Heart left ventricle (tissue), 16 donors: Measurements from ENCODE around the gene BCR. TPM values are rescaled to one million over a fixed set of nuclear protein-coding genes. Genes with fewer than 3 reads are reported as not detected.
A peak's percentile ranks its signal among the peaks of the same experiment; 100 is the strongest.

ENCODE experiments used
- ATAC-seq, 4 donors: fragments of 200-7000 bp; cut with Tn5 transposase; one replicate each; pipeline ENCODE4 v1.9.1; 2020 to 2022; ENCODE audit warnings: moderate library complexity in 4 of 4, mild to moderate bottlenecking in 3 of 4, moderate number of reproducible peaks in 1 of 4
- DNase-seq, 5 donors: peaks; one replicate each; pipeline ENCODE4 v3.0.0-alpha.2; 2020
- H3K27ac ChIP-seq, 12 donors: fragments of 200-600 bp; sonication (generic) in 4 of 12; one replicate each; pipeline versions ENCODE4 v1.5.0 to v1.8.0; 2016 to 2022; ENCODE audit warnings: mild to moderate bottlenecking in 2 of 12
- H3K27me3 ChIP-seq, 9 donors: fragments of 200-600 bp; sonication (generic) in 2 of 9; one replicate each; pipeline versions ENCODE4 v1.5.1 to v1.8.0; 2016 to 2022; ENCODE audit warnings: mild to moderate bottlenecking in 3 of 9
- H3K36me3 ChIP-seq, 9 donors: fragments of 200-600 bp; sonication (generic) in 2 of 9; one replicate each; pipeline versions ENCODE4 v1.5.0 to v1.8.0; 2018 to 2022; ENCODE audit warnings: mild to moderate bottlenecking in 2 of 9
- H3K4me1 ChIP-seq, 12 donors: fragments of 200-600 bp; sonication (generic) in 4 of 12; one replicate each; pipeline versions ENCODE4 v1.5.0 to v1.8.0; 2016 to 2022; ENCODE audit warnings: mild to moderate bottlenecking in 3 of 12
- H3K4me3 ChIP-seq, 12 donors: fragments of 200-600 bp; sonication (generic) in 4 of 12; one replicate each; pipeline versions ENCODE4 v1.5.0 to v1.8.0; 2017 to 2022; ENCODE audit warnings: mild to moderate bottlenecking in 9 of 12, moderate library complexity in 4 of 12
- H3K9me3 ChIP-seq, 12 donors: fragments of 200-600 bp; sonication (generic) in 4 of 12; one replicate each; pipeline versions ENCODE4 v1.5.0 to v1.8.0; 2016 to 2022; ENCODE audit warnings: mild to moderate bottlenecking in 1 of 12
- POLR2A ChIP-seq, 2 donors: fragments of 450-650 bp; IDR thresholded peaks; one replicate each; pipeline ENCODE4 v1.6.1; 2017; ENCODE audit warnings: antibody characterized with exemption in 2 of 2, mild to moderate bottlenecking in 2 of 2, moderate library complexity in 2 of 2
- WGBS, 4 donors: extraction: QIAGEN DNeasy Blood & Tissue Kit in 2 of 4; methylation state at CpG; one replicate each; pipeline versions ENCODE4 v1.1.5 to v1.1.7; 2013 to 2018; 5-methylcytosine and 5-hydroxymethylcytosine counted together
- intact Hi-C, 10 donors: fragments of 100-400 bp; cut with DNase I; formaldehyde crosslinking; loops; one replicate each; pipeline versions ENCODE4 v1.11.1 to v1.14.2; 2022
- polyA plus RNA-seq, 2 donors: library from polyadenylated mRNA; stranded (reverse); fragments of 200-250 nt; gene quantifications; one replicate each; pipeline ENCODE4 v1.2.3, GENCODE V29; 2013
- total RNA-seq, 9 donors: library from RNA; depleted of rRNA in 2 of 9; stranded (reverse); fragments of >200 nt in 2 of 9; fragmentation: NEBNext Ultra II Directional in 3 of 9; extraction: Animal tissue kit (Norgen Biotek cat#: 25700) in 3 of 9; gene quantifications; one replicate each; pipeline versions ENCODE4 v1.1.0 to v1.2.4, GENCODE V29; 2016 to 2023
- TF ChIP-seq, protein P1 (sequence below), 12 donors: fragments of 200-600 bp; sonication (generic) in 4 of 12; IDR thresholded peaks; one replicate each; pipeline versions ENCODE4 v1.5.0 to v1.8.0; 2018 to 2022; ENCODE audit warnings: antibody characterized with exemption in 12 of 12, mild to moderate bottlenecking in 5 of 12
- donor health status: ischemic (EF 13 %, LVEDD 7.1; RV severe dilation, severe dysfunction).
- donor health status: healthy with polysubstance abuse.
- donor health status: DM: no; HTN: yes; CAD: no.
- donor health status: DM: no; HTN: no; CAD: no.
- donor health status: ischemic (EF 25% LVEDD 6.9; RV normal size, moderate dysfunction).
- donor health status: ischemic (EF 25% LVEDD 5.7; RV mildly dilated, moderate dysfunction).
- donor health status: healthy.
- donor health status: DM: yes; HTN: yes; CAD: no.
- donor health status: ischemic (EF 35%, LVEDD 5.7; RV mildly dilated, moderate dysfunction).
- donor health status: nonischemic (EF 11% LVEDD 7.7; RV severe dilation, severe dysfunction).
- donor health status: DM: yes; HTN: yes; CAD: no.
- donor health status: PGD.
- donor health status: ischemic (EF 29% LVEDD 5.4; RV normal size, mild dysfunction).
- donor health status: nonischemic (EF 23%, LVEDD 6.1; RV moderate dilation, normal function).

Gene BCR
- total and polyA plus RNA-seq, 11 donors, result 12.6 to 51.1 (median 28.7) TPM

DNA sequence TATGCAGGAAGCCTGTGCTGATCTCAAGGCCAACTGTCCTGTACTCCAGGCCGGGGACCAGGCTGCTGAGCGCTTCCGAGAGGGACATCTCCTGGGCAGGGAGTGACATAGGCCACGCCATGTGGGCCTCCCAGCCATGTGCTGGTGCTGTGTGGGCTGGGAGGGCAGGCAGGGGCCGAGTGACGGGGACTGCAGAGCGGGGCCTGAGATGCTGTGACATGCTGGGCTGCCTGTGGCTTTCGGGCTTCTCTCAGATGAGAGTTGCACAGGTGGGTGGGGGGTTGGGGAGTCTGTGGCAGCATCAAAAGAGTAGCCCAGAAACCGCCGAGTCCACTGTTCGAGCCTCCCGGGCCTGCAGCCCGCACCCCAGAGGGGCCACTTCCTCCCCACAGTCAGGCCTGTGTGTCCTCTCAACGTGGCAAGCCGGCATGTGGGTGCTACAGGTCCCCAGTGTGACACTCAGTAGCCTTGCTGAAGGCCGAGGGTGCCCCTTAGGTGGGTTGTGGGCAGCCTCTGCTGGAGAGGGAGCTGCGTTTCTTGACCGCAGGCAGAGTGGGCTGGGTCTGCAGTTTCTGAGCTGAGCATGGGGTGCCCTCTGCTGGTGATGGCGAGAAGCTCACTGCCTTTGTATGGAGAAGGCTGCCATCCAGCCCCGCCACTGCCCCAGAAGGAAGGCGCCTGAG is 101.2 kb downstream of the BCR start:
- Histone ChIP-seq H3K4me1 (peaks cover 0 to 33% (median 19%) of the 10 kb centered on the region in 12 donors), H3K36me3 (peaks cover 0 to 47% (median 29%) of the 10 kb centered on the region in 9 donors), H3K27me3 (no peaks in the 10 kb centered on the region), H3K4me3 (no peak overlapping the region), H3K27ac (peak overlapping the region in 6 of 12 donors; percentile 33 to 82 (median 48)), H3K9me3 (no peaks in the 10 kb centered on the region)
- 55 to 83% (median 63%) methylated on average over 9 to 21 of the region's 21 CpGs for WGBS, 4 donors
- ATAC-seq (peak; percentile 69 to 83 (median 74)), DNase-seq (peak; percentile 83 to 89 (median 84))
- intact Hi-C loops, result loop anchor here (1.0 to 10.0 kb wide), 6 partner anchors 102 to 327 kb away; no protein-coding TSS in a partner anchor
- TF ChIP-seq POLR2A (IDR thresholded peaks at IDR 0.05), result peak in 1 of 2 donors; percentile 24
- TF ChIP-seq, protein P1, sequence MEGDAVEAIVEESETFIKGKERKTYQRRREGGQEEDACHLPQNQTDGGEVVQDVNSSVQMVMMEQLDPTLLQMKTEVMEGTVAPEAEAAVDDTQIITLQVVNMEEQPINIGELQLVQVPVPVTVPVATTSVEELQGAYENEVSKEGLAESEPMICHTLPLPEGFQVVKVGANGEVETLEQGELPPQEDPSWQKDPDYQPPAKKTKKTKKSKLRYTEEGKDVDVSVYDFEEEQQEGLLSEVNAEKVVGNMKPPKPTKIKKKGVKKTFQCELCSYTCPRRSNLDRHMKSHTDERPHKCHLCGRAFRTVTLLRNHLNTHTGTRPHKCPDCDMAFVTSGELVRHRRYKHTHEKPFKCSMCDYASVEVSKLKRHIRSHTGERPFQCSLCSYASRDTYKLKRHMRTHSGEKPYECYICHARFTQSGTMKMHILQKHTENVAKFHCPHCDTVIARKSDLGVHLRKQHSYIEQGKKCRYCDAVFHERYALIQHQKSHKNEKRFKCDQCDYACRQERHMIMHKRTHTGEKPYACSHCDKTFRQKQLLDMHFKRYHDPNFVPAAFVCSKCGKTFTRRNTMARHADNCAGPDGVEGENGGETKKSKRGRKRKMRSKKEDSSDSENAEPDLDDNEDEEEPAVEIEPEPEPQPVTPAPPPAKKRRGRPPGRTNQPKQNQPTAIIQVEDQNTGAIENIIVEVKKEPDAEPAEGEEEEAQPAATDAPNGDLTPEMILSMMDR (IDR thresholded peaks at IDR 0.05), result peak; percentile 85 to 98 (median 94)

DNA sequence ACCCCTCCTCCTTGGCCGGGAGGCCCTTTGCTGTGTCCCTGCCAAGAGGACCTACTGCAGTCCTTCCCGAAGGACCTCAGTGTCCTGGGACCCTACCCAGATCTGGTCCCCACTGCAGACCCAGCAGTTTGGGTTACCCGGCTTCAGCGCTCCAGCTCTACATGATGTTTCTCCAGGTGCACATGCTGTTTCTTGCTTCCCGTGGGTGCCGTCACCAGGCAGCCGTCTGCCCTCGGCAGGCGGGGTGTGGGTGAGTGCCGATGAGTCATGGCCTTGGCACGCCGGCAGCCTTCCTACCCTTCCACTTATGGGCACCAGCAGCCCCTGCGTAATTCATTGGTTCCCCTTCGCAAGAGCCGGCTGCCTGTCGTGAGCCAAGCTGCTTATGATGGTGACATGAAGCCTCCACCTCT is 101.8 kb downstream of the BCR start:
- Histone ChIP-seq H3K27ac (peak overlapping the region in 5 of 12 donors; percentile 33 to 82 (median 47)), H3K9me3 (no peaks in the 10 kb centered on the region), H3K27me3 (no peaks in the 10 kb centered on the region), H3K36me3 (peaks cover 0 to 51% (median 33%) of the 10 kb centered on the region in 9 donors), H3K4me1 (peaks cover 0 to 33% (median 19%) of the 10 kb centered on the region in 12 donors), H3K4me3 (no peak overlapping the region)
- ATAC-seq (peak; percentile 38 to 74 (median 59)), DNase-seq (peak in 4 of 5 donors; percentile 50 to 85 (median 62))
- 44 to 62% (median 55%) methylated on average over 16 of the region's 16 CpGs for WGBS, 4 donors
- intact Hi-C loops, result loop anchor here in 8 of 10 donors (1.0 to 10.0 kb wide), 3 partner anchors 104 to 327 kb away; no protein-coding TSS in a partner anchor
- no peak for TF ChIP-seq POLR2A (IDR thresholded peaks at IDR 0.05)
- TF ChIP-seq, protein P1 (IDR thresholded peaks at IDR 0.05), result peak in 4 of 12 donors; percentile 20 to 35 (median 31)

- ATAC-seq (no peak), DNase-seq (no peak)
- peak overlapping the region in 7 of 12 donors; percentile 17 to 82 (median 33) for H3K27ac ChIP-seq
- peaks cover 0 to 51% (median 33%) of the 10 kb centered on the region in 9 donors for H3K36me3 ChIP-seq
- no peak overlapping the region for H3K4me3 ChIP-seq
- TF ChIP-seq POLR2A (IDR thresholded peaks at IDR 0.05), result no peak
- TF ChIP-seq, protein P1 (IDR thresholded peaks at IDR 0.05), result no peak
- intact Hi-C loops, result loop anchor here in 8 of 10 donors (1.0 to 10.0 kb wide), 3 partner anchors 104 to 328 kb away; no protein-coding TSS in a partner anchor
- H3K9me3 ChIP-seq, result no peaks in the 10 kb centered on the region
- peaks cover 0 to 33% (median 19%) of the 10 kb centered on the region in 12 donors for H3K4me1 ChIP-seq
- no peaks in the 10 kb centered on the region for H3K27me3 ChIP-seq
- 88 to 96% (median 95%) methylated on average over 6 to 10 of the region's 10 CpGs for WGBS, 4 donors
These were observed 102.2 kb downstream of the BCR start for GRCh38 chr22:23282516-23282915.

DNA sequence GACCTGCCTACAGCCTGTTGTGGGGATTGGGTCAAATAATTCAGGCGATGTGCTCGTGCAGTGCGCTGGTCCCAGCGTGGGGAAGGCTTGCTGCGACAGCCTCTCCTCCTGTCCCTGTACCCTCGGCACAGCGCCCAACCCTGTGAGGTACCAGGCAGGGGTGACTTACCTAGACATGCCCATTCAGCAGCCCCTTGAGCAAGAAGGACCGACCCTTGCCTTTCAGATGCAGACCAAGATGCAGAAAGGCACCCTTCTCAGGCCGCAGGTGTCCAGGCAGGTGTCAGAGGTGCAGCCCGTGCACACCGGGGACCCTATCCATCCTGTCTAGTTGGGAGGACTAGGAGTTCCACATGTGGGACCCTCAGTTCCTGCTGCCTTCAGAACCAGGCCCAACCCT is 102.7 kb downstream of the BCR start:
- intact Hi-C loops, result loop anchor here in 8 of 10 donors (1.0 to 10.0 kb wide), 3 partner anchors 105 to 328 kb away; no protein-coding TSS in a partner anchor
- TF ChIP-seq, protein P1 (IDR thresholded peaks at IDR 0.05), result no peak
- no peak for TF ChIP-seq POLR2A (IDR thresholded peaks at IDR 0.05)
- DNase-seq (no peak), ATAC-seq (no peak)
- Histone ChIP-seq H3K9me3 (no peaks in the 10 kb centered on the region), H3K27ac (peak overlapping the region in 4 of 12 donors; percentile 24 to 82 (median 56)), H3K4me1 (peaks cover 0 to 33% (median 19%) of the 10 kb centered on the region in 12 donors), H3K27me3 (no peaks in the 10 kb centered on the region), H3K36me3 (peaks cover 0 to 53% (median 37%) of the 10 kb centered on the region in 9 donors), H3K4me3 (no peak overlapping the region)
- 95 to 98% (median 96%) methylated on average over 7 to 11 of the region's 11 CpGs for WGBS, 4 donors
